ENCODE data around the gene PRMT5. TPM values are rescaled to one million over a fixed set of nuclear protein-coding genes. Genes with fewer than 3 reads are reported as not detected.
"Not testable (repeated sequence)": the region's sequence is repeated elsewhere in the genome, so short reads cannot be mapped to it uniquely, and the experiment has no call there.

The PRMT5 gene
- total RNA-seq, 1 experiment from 2014 or later, result 116 TPM

DNA sequence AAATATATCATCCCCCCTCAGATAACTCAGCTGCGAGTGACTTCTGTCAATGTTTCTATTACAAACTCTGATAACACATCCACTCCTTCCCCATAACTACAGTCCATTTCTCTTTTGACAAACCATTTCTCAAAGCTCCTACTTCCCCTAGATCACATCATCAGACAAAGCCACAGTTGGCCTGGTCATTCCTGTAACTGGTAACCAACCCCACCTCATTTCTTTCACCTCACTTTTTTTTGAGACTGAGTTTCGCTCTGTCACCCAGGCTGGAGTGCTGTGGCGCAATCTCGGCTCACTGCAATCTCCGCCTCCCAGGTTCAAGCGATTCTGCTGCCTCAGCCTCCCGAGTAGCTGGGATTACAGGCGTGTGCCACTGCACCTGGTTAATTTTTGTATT lies 22.6 kb upstream of the PRMT5 start:
- DNase-seq; H3K4me2 ChIP-seq (ENCODE audit: low read depth, low read length, poor library complexity, severe bottlenecking); H3K9me2 ChIP-seq (replicated peaks; ENCODE audit: insufficient read depth, low read length); H3K9me3 ChIP-seq (ENCODE audit: low read length); H2AFZ ChIP-seq (ENCODE audit: low read length); H3K27me3 ChIP-seq (ENCODE audit: low read length); H4K20me1 ChIP-seq (ENCODE audit: insufficient read depth, low read depth, low read length); H3K9ac ChIP-seq (ENCODE audit: low read length); H3K27ac ChIP-seq (ENCODE audit: low read length); H3K36me3 ChIP-seq (ENCODE audit: insufficient read depth, low read length); H3K4me3 ChIP-seq (ENCODE audit: low read length): not testable (repeated sequence)
- H3K4me1 ChIP-seq (ENCODE audit: low read length), result peaks cover 12% of the 10 kb centered on the region
- H3K79me2 ChIP-seq (ENCODE audit: low read length), result peaks cover 12% of the 10 kb centered on the region; the same call in 1 of the 2 replicates

DNA sequence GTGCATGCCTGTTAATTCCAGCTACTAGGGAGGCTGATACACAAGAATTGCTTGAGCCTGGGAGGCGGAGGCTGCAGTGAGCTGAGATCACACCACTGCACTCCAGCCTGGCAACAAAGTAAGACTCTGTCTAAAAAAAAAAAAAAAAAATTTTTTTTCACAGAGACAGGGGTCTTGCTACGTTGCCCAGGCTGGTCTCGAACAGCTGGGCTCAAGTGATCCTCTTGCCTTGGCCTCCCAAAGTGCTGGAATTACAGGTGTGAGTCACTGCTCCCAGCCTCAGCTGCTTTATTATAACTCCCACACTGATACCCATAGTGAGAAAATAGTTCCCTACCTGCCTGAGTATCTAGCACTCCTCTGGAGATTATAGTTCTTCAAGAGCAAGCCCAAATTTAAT lies 16.5 kb upstream of the PRMT5 start:
- no peak overlapping the region for H3K4me2 ChIP-seq (ENCODE audit: low read depth, low read length, poor library complexity, severe bottlenecking)

DNA sequence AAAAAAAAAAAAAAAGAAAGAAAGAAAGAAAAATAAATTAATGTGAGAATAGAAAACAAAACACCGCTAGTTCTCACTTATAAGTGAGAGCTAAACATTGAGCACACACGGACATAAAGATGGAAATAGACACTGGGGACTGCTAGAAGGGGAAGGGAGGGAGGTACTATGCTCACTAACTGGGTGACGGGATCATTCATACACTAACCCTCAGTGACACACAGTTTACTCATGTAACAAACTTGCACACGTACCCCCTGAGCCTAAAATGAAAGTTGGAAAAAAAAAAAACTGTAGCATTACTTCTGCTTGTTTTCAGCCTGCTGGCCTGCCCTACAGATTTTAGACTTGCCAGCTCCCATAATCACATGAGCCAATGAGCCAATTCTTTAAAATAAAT lies 10.5 kb upstream of the PRMT5 start:
- no peaks in the 10 kb centered on the region for H3K27me3 ChIP-seq (ENCODE audit: low read length)
- H3K4me1 ChIP-seq (ENCODE audit: low read length), result no peaks in the 10 kb centered on the region
- H2AFZ ChIP-seq (ENCODE audit: low read length), result no peak overlapping the region
- H3K27ac ChIP-seq (ENCODE audit: low read length), result no peak overlapping the region
- H3K79me2 ChIP-seq (ENCODE audit: low read length), result no peaks in the 10 kb centered on the region
- H3K9me2 ChIP-seq (replicated peaks; ENCODE audit: insufficient read depth, low read length), result no peaks in the 10 kb centered on the region
- H3K9me3 ChIP-seq (ENCODE audit: low read length), result no peaks in the 10 kb centered on the region
- no peak overlapping the region for H3K4me3 ChIP-seq (ENCODE audit: low read length)
- H4K20me1 ChIP-seq (ENCODE audit: insufficient read depth, low read depth, low read length), result no peaks in the 10 kb centered on the region
- no peaks in the 10 kb centered on the region for H3K36me3 ChIP-seq (ENCODE audit: insufficient read depth, low read length)
- no peak for DNase-seq
- no peak overlapping the region for H3K4me2 ChIP-seq (ENCODE audit: low read depth, low read length, poor library complexity, severe bottlenecking)
- H3K9ac ChIP-seq (ENCODE audit: low read length), result no peak overlapping the region

More for the DNA sequence above, 16.5 kb upstream of the PRMT5 start:
- Histone ChIP-seq H2AFZ (ENCODE audit: low read length) (no peak overlapping the region), H3K9ac (ENCODE audit: low read length) (no peak overlapping the region), H3K4me1 (ENCODE audit: low read length) (no peaks in the 10 kb centered on the region), H3K9me3 (ENCODE audit: low read length) (no peaks in the 10 kb centered on the region), H3K27ac (ENCODE audit: low read length) (no peak overlapping the region), H3K4me3 (ENCODE audit: low read length) (no peak overlapping the region), H3K27me3 (ENCODE audit: low read length) (no peaks in the 10 kb centered on the region), H3K9me2 (replicated peaks; ENCODE audit: insufficient read depth, low read length) (no peaks in the 10 kb centered on the region), H3K79me2 (ENCODE audit: low read length) (no peaks in the 10 kb centered on the region), H4K20me1 (ENCODE audit: insufficient read depth, low read depth, low read length) (no peaks in the 10 kb centered on the region), H3K36me3 (ENCODE audit: insufficient read depth, low read length) (peaks cover 10% of the 10 kb centered on the region; the same call in 1 of the 2 replicates)
- no peak for DNase-seq

DNA sequence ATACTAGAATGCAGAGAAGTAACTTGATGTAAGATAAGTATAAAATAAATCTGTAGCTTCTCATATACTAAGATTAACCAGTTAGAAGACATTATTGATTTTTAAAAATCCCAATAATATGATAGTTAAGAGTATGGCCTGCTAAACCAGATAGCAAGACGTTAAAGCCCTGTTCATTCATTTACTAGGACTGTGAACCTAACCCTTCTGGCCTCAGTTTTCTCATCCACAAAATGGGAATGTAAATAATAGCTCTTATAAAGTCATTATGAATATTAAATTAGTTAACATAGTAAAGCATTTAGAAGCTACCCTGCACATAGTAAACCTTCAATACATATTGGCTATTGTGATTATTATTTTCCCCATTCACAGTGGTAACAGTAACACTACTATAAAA lies 6.0 kb upstream of the PRMT5 start:
- no peaks in the 10 kb centered on the region for H3K36me3 ChIP-seq (ENCODE audit: insufficient read depth, low read length)
- no peaks in the 10 kb centered on the region for H3K27me3 ChIP-seq (ENCODE audit: low read length)
- no peaks in the 10 kb centered on the region for H3K79me2 ChIP-seq (ENCODE audit: low read length)
- H3K4me2 ChIP-seq (ENCODE audit: low read depth, low read length, poor library complexity, severe bottlenecking), result no peak overlapping the region
- no peak overlapping the region for H2AFZ ChIP-seq (ENCODE audit: low read length)
- peaks cover 1% of the 10 kb centered on the region for H3K4me1 ChIP-seq (ENCODE audit: low read length)
- H4K20me1 ChIP-seq (ENCODE audit: insufficient read depth, low read depth, low read length), result no peaks in the 10 kb centered on the region
- no peaks in the 10 kb centered on the region for H3K9me2 ChIP-seq (replicated peaks; ENCODE audit: insufficient read depth, low read length)
- no peak for DNase-seq
- H3K4me3 ChIP-seq (ENCODE audit: low read length), result no peak overlapping the region
- H3K9me3 ChIP-seq (ENCODE audit: low read length), result no peaks in the 10 kb centered on the region
- H3K9ac ChIP-seq (ENCODE audit: low read length), result no peak overlapping the region
- H3K27ac ChIP-seq (ENCODE audit: low read length), result no peak overlapping the region

DNA sequence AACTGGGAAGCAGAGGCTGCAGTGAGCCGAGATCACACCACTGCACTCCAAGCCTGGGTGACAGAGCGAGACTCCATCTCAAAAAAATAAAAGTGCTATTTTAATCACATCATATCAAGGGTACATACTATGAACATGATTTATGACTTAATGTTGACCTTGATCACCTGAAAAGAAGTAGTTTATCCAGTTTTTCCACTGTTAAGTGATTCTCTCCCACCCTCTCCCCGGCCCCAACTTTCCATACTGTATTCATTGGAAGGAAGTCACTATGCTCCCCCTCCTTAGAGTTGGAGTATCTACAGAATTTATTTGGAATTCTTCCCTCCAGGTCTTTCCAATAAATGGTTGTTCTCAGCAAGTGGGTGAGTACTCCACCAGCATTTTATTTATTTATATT lies 3.0 kb upstream of the PRMT5 start:
- DNase-seq, result no peak
- H3K9me2 ChIP-seq (replicated peaks; ENCODE audit: insufficient read depth, low read length), result no peaks in the 10 kb centered on the region
- H2AFZ ChIP-seq (ENCODE audit: low read length), result no peak overlapping the region
- no peaks in the 10 kb centered on the region for H3K9me3 ChIP-seq (ENCODE audit: low read length)
- H3K4me1 ChIP-seq (ENCODE audit: low read length), result peaks cover 19% of the 10 kb centered on the region
- H4K20me1 ChIP-seq (ENCODE audit: insufficient read depth, low read depth, low read length), result no peaks in the 10 kb centered on the region
- no peaks in the 10 kb centered on the region for H3K27me3 ChIP-seq (ENCODE audit: low read length)
- 0 out of 2 replicates have a peak, but pooled peaks cover 3% of the 10 kb centered on the region for H3K36me3 ChIP-seq (ENCODE audit: insufficient read depth, low read length)
- H3K9ac ChIP-seq (ENCODE audit: low read length), result no peak overlapping the region
- H3K27ac ChIP-seq (ENCODE audit: low read length), result no peak overlapping the region
- H3K4me3 ChIP-seq (ENCODE audit: low read length), result no peak overlapping the region
- H3K4me2 ChIP-seq (ENCODE audit: low read depth, low read length, poor library complexity, severe bottlenecking), result no peak overlapping the region
- peaks cover 20% of the 10 kb centered on the region for H3K79me2 ChIP-seq (ENCODE audit: low read length)

DNA sequence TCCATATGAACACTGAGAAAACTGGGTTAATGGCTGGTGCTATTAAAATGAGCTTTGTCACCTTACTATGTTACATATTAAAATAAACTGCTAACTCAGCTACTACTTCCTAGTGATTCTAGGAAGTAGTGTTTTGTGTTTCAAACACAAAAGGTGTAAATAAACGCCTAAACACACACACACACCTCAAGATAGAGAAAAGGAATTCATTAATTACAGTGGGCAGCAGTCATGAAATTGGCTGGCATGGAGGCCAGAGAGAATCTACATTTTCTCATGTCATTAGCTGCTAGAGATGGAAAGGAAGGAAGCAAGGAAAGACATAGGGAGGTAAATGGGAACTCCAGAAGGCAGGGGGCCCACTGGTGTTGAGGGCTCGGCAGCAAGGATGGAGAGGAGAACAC lies 787 bp upstream of the PRMT5 start:
- Histone ChIP-seq H3K9me2 (replicated peaks; ENCODE audit: insufficient read depth, low read length) (no peaks in the 10 kb centered on the region), H3K27me3 (ENCODE audit: low read length) (no peaks in the 10 kb centered on the region), H3K9ac (ENCODE audit: low read length) (peak overlapping the region; percentile 71), H3K27ac (ENCODE audit: low read length) (peak overlapping the region; percentile 49), H3K79me2 (ENCODE audit: low read length) (peaks cover 36% of the 10 kb centered on the region), H3K4me2 (ENCODE audit: low read depth, low read length, poor library complexity, severe bottlenecking) (peak overlapping the region; percentile 95), H3K4me3 (ENCODE audit: low read length) (peak overlapping the region; percentile 84), H3K36me3 (ENCODE audit: insufficient read depth, low read length) (peaks cover 20% of the 10 kb centered on the region), H3K9me3 (ENCODE audit: low read length) (no peaks in the 10 kb centered on the region), H4K20me1 (ENCODE audit: insufficient read depth, low read depth, low read length) (no peaks in the 10 kb centered on the region), H3K4me1 (ENCODE audit: low read length) (peaks cover 35% of the 10 kb centered on the region), H2AFZ (ENCODE audit: low read length) (peak overlapping the region; percentile 93)
- no peak for DNase-seq

DNA sequence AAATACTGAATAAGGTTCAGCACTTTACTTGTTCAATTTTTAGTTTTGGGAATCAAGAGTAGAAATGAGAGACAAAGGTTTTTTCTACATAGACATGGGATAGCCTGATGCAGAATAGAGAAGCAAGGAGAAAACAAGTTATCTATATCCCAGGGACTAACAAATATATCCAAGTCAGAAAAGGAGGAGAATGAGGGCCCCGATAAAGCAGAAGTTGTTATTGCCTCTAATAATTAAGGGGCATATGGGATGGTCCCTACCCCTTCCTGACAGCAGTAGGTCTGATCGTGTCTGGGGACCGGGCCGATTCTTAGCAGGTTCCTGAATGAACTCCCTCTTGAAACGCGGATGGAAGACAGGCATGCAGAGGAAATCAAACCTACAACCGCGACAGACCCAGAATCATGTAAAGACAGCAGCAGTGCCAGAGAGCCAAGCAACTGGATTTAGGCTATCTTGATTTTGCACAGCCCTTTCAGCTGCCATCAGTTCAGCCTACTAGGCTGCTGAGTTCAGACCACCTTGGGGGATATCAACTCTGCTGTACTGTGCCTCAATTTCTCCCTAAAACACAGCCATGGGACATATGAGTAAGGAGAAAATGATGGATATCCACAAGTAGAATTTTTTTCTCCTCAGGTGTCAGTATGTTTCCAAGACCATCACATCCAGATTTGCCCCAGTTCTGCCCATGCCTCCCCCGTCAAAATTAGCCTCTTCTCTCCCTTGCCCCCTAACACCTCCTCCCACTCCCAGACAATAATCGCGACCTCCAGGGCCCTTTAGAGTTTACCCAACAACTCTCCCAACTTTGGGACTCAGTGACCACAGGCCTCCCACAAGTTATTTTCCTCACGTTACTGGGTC lies 706 bp downstream of the PRMT5 start:
- Histone ChIP-seq H3K4me1 (ENCODE audit: low read length) (peaks cover 35% of the 10 kb centered on the region), H3K9me3 (ENCODE audit: low read length) (no peaks in the 10 kb centered on the region), H3K27me3 (ENCODE audit: low read length) (no peaks in the 10 kb centered on the region), H3K27ac (ENCODE audit: low read length) (peak overlapping the region; percentile 55), H4K20me1 (ENCODE audit: insufficient read depth, low read depth, low read length) (no peaks in the 10 kb centered on the region), H3K79me2 (ENCODE audit: low read length) (peaks cover 36% of the 10 kb centered on the region), H3K9me2 (replicated peaks; ENCODE audit: insufficient read depth, low read length) (no peaks in the 10 kb centered on the region), H3K4me2 (ENCODE audit: low read depth, low read length, poor library complexity, severe bottlenecking) (peak overlapping the region; percentile 95), H3K4me3 (ENCODE audit: low read length) (peak overlapping the region; percentile 84), H3K9ac (ENCODE audit: low read length) (peak overlapping the region; percentile 90), H2AFZ (ENCODE audit: low read length) (peak overlapping the region; percentile 27; the same call in 1 of the 2 replicates), H3K36me3 (ENCODE audit: insufficient read depth, low read length) (peaks cover 30% of the 10 kb centered on the region)
- peak; percentile 64 for DNase-seq

DNA sequence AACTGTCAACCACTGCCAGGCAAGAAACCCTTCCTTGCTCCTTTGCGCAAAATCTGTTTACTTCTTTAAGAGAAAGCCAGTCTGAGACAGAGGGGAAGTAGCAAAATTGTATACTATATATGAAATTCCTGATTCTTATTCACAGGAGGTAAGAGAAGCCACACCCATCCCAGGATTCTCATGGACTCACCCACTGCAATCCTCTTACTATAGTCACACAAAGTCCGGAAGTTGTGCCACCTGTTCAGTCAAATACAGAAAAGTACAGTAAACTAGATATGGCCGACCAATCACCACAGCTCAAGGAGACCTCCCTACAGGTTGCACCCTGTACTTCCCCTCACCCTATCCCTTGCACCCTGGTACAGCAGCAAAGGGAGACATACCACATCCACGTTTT lies 2.9 kb downstream of the PRMT5 start:
- H3K36me3 ChIP-seq (ENCODE audit: insufficient read depth, low read length), result peaks cover 39% of the 10 kb centered on the region
- H3K4me2 ChIP-seq (ENCODE audit: low read depth, low read length, poor library complexity, severe bottlenecking), result peak overlapping the region; percentile 95
- peaks cover 36% of the 10 kb centered on the region for H3K79me2 ChIP-seq (ENCODE audit: low read length)
- H3K27me3 ChIP-seq (ENCODE audit: low read length), result no peaks in the 10 kb centered on the region
- no peak for DNase-seq
- H3K9me2 ChIP-seq (replicated peaks; ENCODE audit: insufficient read depth, low read length), result no peaks in the 10 kb centered on the region
- no peak overlapping the region; the same call in 1 of the 2 replicates for H3K4me3 ChIP-seq (ENCODE audit: low read length)
- H2AFZ ChIP-seq (ENCODE audit: low read length), result no peak overlapping the region
- peak overlapping the region; percentile 28 for H3K27ac ChIP-seq (ENCODE audit: low read length)
- H4K20me1 ChIP-seq (ENCODE audit: insufficient read depth, low read depth, low read length), result no peaks in the 10 kb centered on the region
- H3K4me1 ChIP-seq (ENCODE audit: low read length), result peaks cover 35% of the 10 kb centered on the region
- no peaks in the 10 kb centered on the region for H3K9me3 ChIP-seq (ENCODE audit: low read length)
- no peak overlapping the region for H3K9ac ChIP-seq (ENCODE audit: low read length)
